AG09319 (cell line): Measurements from ENCODE around the gene NLN.

Experiments
- DNase-seq: peaks from one replicate; pipeline ENCODE4 v3.0.0-alpha.2; 2010; ENCODE audit warnings: low read depth; ENCODE audit errors: extremely low read depth
- TF ChIP-seq, protein P1 (sequence below): IDR thresholded peaks from 2 replicates; pipeline ENCODE4 v1.5.1; 2011; ENCODE audit warnings: low read depth, mild to moderate bottlenecking, inconsistent platforms, low read length, moderate library complexity

NLN gene

DNA sequence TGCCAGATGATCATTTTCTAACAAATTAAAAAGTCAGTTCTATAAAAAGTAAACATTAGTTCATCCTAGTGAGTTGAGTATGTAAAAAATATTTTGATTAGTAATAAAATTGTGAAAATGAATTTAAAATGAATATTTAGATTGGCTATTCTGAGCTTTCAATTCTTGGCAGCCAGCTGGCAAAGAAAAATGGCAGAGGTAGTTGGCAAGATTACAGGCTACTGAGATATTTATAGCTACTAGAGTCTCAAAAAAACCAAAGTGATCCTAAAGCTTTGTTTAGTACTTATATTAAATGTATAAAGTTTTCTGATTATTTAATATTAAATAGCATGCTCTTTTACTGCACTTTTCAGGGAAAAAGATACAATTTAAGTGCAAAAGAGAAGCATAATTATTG lies 25.1 kb upstream of the NLN start:
- DNase-seq = no peak
- TF ChIP-seq, protein P1, sequence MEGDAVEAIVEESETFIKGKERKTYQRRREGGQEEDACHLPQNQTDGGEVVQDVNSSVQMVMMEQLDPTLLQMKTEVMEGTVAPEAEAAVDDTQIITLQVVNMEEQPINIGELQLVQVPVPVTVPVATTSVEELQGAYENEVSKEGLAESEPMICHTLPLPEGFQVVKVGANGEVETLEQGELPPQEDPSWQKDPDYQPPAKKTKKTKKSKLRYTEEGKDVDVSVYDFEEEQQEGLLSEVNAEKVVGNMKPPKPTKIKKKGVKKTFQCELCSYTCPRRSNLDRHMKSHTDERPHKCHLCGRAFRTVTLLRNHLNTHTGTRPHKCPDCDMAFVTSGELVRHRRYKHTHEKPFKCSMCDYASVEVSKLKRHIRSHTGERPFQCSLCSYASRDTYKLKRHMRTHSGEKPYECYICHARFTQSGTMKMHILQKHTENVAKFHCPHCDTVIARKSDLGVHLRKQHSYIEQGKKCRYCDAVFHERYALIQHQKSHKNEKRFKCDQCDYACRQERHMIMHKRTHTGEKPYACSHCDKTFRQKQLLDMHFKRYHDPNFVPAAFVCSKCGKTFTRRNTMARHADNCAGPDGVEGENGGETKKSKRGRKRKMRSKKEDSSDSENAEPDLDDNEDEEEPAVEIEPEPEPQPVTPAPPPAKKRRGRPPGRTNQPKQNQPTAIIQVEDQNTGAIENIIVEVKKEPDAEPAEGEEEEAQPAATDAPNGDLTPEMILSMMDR = no peak

DNA sequence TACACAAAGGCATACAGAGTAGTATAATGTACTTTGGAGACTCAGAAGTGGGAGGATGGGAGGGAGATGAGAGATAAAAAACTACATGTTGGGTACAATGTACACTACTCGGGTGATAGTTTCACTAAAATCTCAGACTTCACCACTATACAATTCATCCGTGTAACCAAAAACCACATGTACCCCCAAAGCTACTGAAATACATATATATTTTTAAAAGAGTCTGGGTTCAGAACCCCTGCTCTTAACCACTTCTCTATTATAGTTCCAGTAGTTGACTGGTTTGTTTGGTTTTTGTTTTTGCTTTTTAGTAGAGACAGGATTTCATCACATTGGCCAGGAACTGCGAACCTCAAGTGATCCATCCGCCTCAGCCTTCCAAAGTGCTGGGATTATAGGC lies 22.7 kb upstream of the NLN start:
- TF ChIP-seq, protein P1 = no peak
- DNase-seq = no peak

DNA sequence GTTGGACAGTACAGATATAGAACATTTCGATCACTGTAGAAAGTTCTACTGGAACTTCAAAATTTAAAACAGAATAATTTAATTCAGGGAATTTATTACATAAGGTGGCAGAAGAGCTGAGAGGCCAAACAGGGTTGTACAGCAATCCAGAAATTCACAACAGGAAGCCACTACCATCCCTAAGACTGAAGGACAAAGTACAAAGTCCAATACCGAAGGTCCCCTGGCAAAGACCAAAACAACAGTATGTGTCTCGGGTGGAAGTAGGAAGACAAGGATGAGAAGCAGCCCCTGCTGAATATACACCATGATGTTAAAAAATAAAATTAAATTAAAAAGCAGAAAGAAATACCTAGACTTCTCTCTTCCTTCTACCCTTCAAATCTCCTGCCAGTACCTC lies 20.0 kb upstream of the NLN start:
- no peak for DNase-seq
- TF ChIP-seq, protein P1 = no peak

DNA sequence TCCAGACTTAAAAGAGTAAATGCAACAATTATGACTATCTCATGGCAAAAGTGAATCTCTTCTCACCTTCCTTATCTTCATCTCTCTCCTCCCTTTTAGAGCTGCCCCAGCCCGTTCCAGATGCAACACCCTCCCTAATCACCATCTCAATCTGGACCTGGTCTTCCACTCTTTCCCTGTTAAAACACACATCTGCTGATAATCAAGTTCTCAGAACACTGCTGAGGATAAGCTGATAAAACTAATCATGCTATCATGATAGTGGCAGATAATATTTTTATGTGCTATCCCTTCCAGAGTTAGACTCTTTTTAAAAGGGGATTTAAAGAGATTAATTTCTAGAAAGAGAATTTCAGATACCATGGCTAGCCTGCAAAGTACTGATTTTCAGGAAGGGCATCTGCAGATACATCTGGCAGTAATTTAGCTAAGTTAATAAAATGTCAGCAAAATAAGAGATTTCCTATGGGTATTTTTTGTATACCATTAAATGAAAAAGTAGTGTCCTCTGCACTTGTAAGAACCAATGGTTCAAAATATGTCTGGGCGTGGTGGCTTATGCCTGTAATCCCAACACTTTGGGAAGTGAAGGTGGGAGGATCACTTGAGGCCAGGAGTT lies 17.3 kb upstream of the NLN start:
- TF ChIP-seq, protein P1 = no peak
- no peak for DNase-seq

DNA sequence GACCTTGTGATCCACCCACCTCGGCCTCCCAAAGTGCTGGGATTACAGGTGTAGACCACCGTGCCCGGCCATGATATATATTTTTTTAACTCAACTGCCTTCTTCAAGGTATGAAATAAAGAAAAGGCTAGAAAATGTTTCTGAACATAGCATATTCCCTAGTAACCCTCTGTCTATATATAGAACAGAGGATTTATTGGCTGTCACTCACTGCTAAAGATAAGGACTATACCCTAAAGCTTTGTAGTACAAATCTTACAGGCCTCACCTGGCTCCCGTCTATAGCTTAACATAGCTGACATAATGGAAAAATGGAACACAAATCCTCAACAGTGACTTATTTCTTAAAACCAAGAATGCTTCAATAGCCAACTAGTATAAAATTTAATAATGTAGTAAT lies 14.3 kb upstream of the NLN start:
- TF ChIP-seq, protein P1 = no peak
- no peak for DNase-seq

DNA sequence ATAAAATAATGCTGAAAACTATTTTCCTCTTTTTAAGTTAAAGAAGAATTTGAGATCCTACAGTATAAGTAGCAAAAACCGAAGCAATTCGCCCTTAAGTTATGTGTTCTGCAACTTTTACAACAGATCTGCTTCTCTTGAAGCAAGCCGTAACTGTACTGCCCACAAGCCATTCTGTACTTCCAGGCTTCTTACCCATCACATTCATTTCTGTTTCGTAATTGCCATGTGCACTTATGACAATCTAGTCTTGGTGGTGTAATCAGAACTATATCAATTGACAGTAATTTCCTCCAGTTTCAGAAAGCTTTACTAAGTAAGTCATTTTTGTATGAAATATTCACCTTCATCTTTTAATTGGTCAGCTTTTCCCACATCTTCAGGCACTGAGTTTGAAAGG lies 13.9 kb upstream of the NLN start:
- DNase-seq = no peak
- TF ChIP-seq, protein P1 = no peak

DNA sequence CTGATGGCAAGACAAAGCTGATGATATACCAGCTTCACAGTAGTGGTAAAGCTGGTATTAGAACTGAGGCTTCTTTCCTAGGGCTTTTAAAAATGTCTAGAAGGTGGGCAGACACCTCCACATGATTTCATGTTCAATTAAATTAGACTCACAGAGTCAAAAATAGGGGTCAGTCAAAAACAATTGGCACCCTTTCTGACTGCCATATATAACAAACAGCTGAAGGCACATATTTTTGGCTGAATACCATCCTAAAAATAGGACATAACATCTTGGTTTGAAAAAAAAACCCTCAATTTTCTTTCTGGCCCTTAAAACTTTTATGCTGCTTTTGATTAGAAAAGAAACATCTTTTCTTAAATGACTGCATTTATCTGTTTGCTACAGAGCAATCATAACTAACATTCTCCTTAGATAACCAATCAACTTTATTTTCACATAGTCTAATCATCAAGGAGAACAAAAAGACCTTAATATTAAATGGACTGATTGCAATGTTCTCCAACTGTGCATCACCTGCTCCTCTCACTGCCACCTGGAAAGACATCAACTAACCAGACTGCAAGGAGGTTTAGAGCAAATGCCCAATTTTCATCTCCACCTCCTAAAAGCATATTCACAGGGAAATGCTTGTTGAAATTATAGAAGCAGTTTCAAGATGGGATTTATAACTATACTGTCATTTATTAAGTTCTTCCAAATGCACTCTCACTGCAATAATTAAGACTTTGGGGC lies 3.3 kb upstream of the NLN start:
- TF ChIP-seq, protein P1 = no peak
- DNase-seq = no peak
